MCF 10A (cell line): ENCODE data around the gene MROH2A. TPM values are rescaled to one million over a fixed set of nuclear protein-coding genes. Genes with fewer than 3 reads are reported as not detected.

Experiments
- BruUV-seq: library from RNA; stranded (reverse); fragments of 400-500 nt; replicated peaks from 2 replicates; lab custom pipeline; 2021; lab: Mats Ljungman, UMichigan
- CTCF ChIA-PET: fragments of 300-600 bp; sonication (Branson Sonifier 250); formaldehyde crosslinking; extraction: SDS; loops from one replicate; lab custom pipeline; 2021; ENCODE audit warnings: antibody characterized with exemption, inconsistent platforms; lab: Yijun Ruan, JAX
- POLR2A ChIA-PET: fragments of 300-600, 350-650 bp; sonication (Branson Sonifier 250); formaldehyde crosslinking; extraction: SDS; loops from one replicate; lab custom pipeline; 2020; ENCODE audit warnings: antibody characterized with exemption, inconsistent platforms; lab: Yijun Ruan, JAX
- DNase-seq: peaks from one replicate; pipeline ENCODE4 v3.0.0-alpha.2; 2018; ENCODE audit not compliant: unreplicated experiment
- H3K27ac Mint-ChIP-seq: one replicate; pipeline ENCODE4 v1.8.0; 2022; ENCODE audit warnings: mild to moderate bottlenecking, low read depth, mixed read lengths; ENCODE audit not compliant: unreplicated experiment
- H3K27me3 Mint-ChIP-seq: one replicate; pipeline ENCODE4 v1.8.0; 2022; ENCODE audit warnings: mixed read lengths; ENCODE audit not compliant: insufficient read depth, unreplicated experiment
- H3K36me3 Mint-ChIP-seq: one replicate; pipeline ENCODE4 v1.8.0; 2022; ENCODE audit warnings: mild to moderate bottlenecking, moderate library complexity, mixed read lengths; ENCODE audit not compliant: insufficient read depth, unreplicated experiment
- H3K4me1 Mint-ChIP-seq: one replicate; pipeline ENCODE4 v1.8.0; 2022; ENCODE audit warnings: mixed read lengths; ENCODE audit not compliant: insufficient read depth, unreplicated experiment
- H3K4me3 Mint-ChIP-seq: one replicate; pipeline ENCODE4 v1.8.0; 2022; ENCODE audit warnings: mild to moderate bottlenecking, moderate library complexity, mixed read lengths; ENCODE audit not compliant: unreplicated experiment
- H3K9me3 Mint-ChIP-seq: one replicate; pipeline ENCODE4 v1.8.0; 2022; ENCODE audit warnings: mixed read lengths; ENCODE audit not compliant: unreplicated experiment
- intact Hi-C: fragments of 100-400 bp; cut with micrococcal nuclease; formaldehyde crosslinking; loops from 2 replicates; pipeline ENCODE4 v1.14.1; 2022
- total RNA-seq: library from RNA; stranded (reverse); gene quantifications from 2 replicates; pipeline ENCODE4 v1.2.3, GENCODE V29; 2022
- TF ChIP-seq, protein P1 (sequence below): fragments of 200-600 bp; IDR thresholded peaks from one replicate; pipeline ENCODE4 v1.8.0; 2022; ENCODE audit warnings: antibody characterized with exemption, mild to moderate bottlenecking; ENCODE audit not compliant: unreplicated experiment

MROH2A gene
- total RNA-seq, 1 experiment from 2014 or later = not detected

DNA sequence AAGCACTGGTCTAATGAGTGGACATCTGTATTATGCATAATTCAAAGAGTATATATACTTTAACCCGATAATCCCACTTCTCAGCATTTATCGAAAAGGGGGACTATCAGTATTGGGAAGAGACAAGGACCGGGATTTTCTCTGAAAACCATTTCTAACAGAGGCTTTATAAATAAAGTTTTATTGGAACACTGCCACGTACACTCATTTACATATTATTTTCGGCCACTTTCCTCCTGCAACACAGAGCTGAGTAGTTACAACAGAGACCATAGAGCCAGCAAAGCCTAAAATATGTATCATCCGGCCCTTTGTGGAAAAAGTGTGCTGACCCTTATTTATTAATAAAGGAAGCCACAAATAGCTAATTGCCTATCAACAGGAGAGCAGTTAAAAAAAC lies 73.0 kb downstream of the MROH2A start:
- peaks cover 16% of the 10 kb centered on the region for H3K4me1 Mint-ChIP-seq
- intact Hi-C loops = loop anchor here (10.0 kb wide), 1 partner anchor 654 kb away; no protein-coding TSS in a partner anchor
- TF ChIP-seq, protein P1, sequence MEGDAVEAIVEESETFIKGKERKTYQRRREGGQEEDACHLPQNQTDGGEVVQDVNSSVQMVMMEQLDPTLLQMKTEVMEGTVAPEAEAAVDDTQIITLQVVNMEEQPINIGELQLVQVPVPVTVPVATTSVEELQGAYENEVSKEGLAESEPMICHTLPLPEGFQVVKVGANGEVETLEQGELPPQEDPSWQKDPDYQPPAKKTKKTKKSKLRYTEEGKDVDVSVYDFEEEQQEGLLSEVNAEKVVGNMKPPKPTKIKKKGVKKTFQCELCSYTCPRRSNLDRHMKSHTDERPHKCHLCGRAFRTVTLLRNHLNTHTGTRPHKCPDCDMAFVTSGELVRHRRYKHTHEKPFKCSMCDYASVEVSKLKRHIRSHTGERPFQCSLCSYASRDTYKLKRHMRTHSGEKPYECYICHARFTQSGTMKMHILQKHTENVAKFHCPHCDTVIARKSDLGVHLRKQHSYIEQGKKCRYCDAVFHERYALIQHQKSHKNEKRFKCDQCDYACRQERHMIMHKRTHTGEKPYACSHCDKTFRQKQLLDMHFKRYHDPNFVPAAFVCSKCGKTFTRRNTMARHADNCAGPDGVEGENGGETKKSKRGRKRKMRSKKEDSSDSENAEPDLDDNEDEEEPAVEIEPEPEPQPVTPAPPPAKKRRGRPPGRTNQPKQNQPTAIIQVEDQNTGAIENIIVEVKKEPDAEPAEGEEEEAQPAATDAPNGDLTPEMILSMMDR = no peak
- ChIA-PET CTCF (interaction anchor here (0.6 kb wide), 1 partner anchor 650 kb away, joined by 3 read pairs; no protein-coding TSS in a partner anchor), POLR2A (interaction anchor here (0.7 to 1.0 kb wide), 3 partner anchors 13 to 308 kb away, joined by 3 to 4 read pairs (median 3); no protein-coding TSS in a partner anchor)
- H3K27ac Mint-ChIP-seq = no peak overlapping the region
- no peak overlapping the region for H3K4me3 Mint-ChIP-seq
- no peaks in the 10 kb centered on the region for H3K27me3 Mint-ChIP-seq
- no TSS peak for BruUV-seq
- peaks cover 4% of the 10 kb centered on the region for H3K36me3 Mint-ChIP-seq
- no peaks in the 10 kb centered on the region for H3K9me3 Mint-ChIP-seq
- DNase-seq = no peak

DNA sequence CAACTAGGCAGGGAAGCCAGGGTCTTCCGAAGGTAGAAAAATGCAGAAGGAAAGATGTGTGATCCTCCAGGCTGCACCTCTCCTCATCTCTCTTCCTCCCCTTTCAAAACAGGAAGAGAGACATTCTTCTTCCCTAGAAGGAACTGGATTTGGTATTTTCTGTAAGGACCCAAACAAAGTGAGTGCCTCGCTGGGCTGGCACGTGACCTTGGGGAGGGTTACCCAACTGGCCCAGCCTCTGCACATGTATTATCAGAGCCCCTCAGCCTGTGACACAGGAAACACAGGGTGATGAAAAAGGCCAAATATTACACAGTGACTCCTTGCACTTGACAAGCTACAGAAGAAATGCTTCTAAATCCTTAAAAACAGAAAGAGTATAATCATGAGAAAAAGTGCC lies 73.9 kb downstream of the MROH2A start:
- ChIA-PET POLR2A (interaction anchor here (1.0 kb wide), 1 partner anchor 309 kb away, joined by 4 read pairs; no protein-coding TSS in a partner anchor), CTCF (no interaction called here)
- Mint-ChIP-seq H3K4me1 (peaks cover 16% of the 10 kb centered on the region), H3K27ac (peak overlapping the region; percentile 11), H3K9me3 (no peaks in the 10 kb centered on the region), H3K4me3 (peak overlapping the region; percentile 90), H3K27me3 (no peaks in the 10 kb centered on the region), H3K36me3 (peaks cover 4% of the 10 kb centered on the region)
- no peak for DNase-seq
- TF ChIP-seq, protein P1 = no peak
- intact Hi-C loops = loop anchor here (10.0 kb wide), 1 partner anchor 653 kb away; no protein-coding TSS in a partner anchor
- BruUV-seq = no TSS peak

DNA sequence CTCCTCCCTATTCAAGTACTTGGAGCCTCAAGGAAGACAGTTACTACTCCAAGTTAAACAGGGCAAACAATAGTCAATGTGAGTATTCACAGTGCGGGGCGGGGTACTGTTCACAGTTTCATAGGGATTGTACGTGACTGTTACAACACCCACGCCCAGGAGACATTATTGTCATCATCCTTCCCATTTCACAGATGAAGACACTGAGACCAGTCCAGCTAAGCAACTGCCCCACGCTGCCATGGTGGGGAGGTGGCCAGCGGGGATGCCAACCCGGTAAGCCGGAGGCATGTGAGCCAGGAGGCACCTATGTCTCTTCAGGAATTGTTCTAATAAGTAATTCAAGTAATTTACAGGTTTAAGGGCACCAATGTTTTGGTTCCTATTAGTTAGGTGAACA lies 75.2 kb downstream of the MROH2A start:
- BruUV-seq = TSS peak; percentile 40
- Mint-ChIP-seq H3K4me3 (peak overlapping the region; percentile 90), H3K27me3 (no peaks in the 10 kb centered on the region), H3K36me3 (peaks cover 4% of the 10 kb centered on the region), H3K9me3 (no peaks in the 10 kb centered on the region), H3K27ac (no peak overlapping the region), H3K4me1 (peaks cover 16% of the 10 kb centered on the region)
- TF ChIP-seq, protein P1 = no peak
- no peak for DNase-seq
- ChIA-PET POLR2A (interaction anchor here (0.6 kb wide), 1 partner anchor 467 kb away, joined by 4 read pairs; no protein-coding TSS in a partner anchor), CTCF (interaction anchor here (0.7 kb wide), 1 partner anchor 40 kb away, joined by 3 read pairs; no protein-coding TSS in a partner anchor)
- intact Hi-C loops = loop anchor here (10.0 kb wide), 1 partner anchor 651 kb away; no protein-coding TSS in a partner anchor

DNA sequence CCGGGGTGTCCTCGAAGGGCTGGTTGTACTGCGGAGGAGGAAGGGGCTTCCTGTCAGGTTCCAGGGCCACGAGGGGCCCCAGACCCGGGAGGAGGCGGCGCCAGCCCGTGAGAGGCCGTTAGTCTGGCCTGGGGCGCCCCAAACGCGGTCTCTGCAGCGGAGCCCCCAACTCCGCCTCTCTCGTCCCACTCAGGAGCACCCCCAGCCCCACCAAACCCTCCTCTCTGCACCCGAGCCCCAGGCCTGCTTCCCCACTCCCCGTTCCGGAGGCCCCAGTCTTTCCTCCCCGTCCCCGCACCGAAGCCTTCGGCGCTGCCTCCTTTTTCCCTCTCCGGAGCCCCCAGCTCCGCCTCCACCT lies 75.7 kb downstream of the MROH2A start:
- POLR2A ChIA-PET = no interaction called here
- TF ChIP-seq, protein P1 = no peak
- Mint-ChIP-seq H3K4me3 (peak overlapping the region; percentile 90), H3K27me3 (no peaks in the 10 kb centered on the region), H3K4me1 (peaks cover 16% of the 10 kb centered on the region), H3K36me3 (peaks cover 4% of the 10 kb centered on the region), H3K9me3 (no peaks in the 10 kb centered on the region), H3K27ac (peak overlapping the region; percentile 87)
- CTCF ChIA-PET = interaction anchor here (0.6 kb wide), 1 partner anchor 58 kb away, joined by 3 read pairs; no protein-coding TSS in a partner anchor
- intact Hi-C loops = loop anchor here (10.0 kb wide), 1 partner anchor 651 kb away; no protein-coding TSS in a partner anchor
- no peak for DNase-seq
- BruUV-seq = no TSS peak
